ENCODE data around the gene RAB11FIP4. TPM values are rescaled to one million over a fixed set of nuclear protein-coding genes. Genes with fewer than 3 reads are reported as not detected.

RAB11FIP4 gene
- total and polyA plus RNA-seq, 2 of the 8 experiments (the other 6 are each of a cell fraction or from before 2014, with no cell fraction given), result 21.7 to 53.2 TPM

DNA sequence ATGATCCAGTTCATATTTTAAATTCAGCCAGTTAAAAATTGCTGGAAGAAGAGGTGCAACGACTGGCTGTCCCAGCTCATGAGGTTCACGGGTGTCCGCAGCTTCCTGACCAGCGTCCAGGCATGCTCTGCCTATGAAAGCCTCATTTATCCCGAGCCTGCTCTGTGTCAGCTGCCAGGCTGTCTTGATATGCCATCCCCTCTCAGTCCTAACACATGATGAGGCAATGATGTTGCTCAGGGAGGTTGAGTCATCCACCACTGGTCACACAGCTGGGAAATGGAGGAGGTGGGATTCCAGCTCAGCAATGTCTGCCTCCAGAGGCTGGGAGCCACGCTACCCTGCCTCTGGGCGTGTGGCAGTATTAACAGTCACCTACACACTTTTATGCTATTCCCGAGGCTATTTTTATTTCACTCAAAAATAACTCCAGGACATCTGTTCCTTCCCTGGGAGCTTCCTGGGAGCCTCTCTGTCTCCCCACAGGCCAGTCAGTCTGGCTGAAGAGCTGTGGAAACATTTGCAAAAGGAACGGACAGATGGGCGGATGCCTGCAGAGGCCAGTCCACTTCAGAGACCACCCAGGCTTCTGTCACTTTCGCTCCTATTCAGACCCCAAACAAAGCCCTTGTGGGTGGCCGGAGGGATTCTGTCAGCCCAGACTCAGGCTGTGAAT, 22.5 kb downstream of the RAB11FIP4 start:
- ChIA-PET POLR2A (ENCODE audit: partially characterized antibody) (interaction anchor here (0.6 to 1.4 kb wide), 2 partner anchors 12 to 14 kb away, joined by 3 to 4 read pairs; no protein-coding TSS in a partner anchor), CTCF (ENCODE audit: partially characterized antibody) (interaction anchor here (0.7 to 2.7 kb wide), 13 partner anchors 10 to 428 kb away, joined by 3 to 11 read pairs (median 5); no protein-coding TSS in a partner anchor)
- H2BK20ac ChIP-seq (ENCODE audit: low read length), result no peak overlapping the region
- no peak overlapping the region for H2AFZ ChIP-seq (ENCODE audit: low read length)
- no peak overlapping the region for H3K4me2 ChIP-seq (ENCODE audit: insufficient read depth in 1 of 2, low read depth in 2 of 2, low read length in 2 of 2)
- H4K91ac ChIP-seq (replicated peaks; ENCODE audit: insufficient read length, low read length), result peak overlapping the region; percentile 29
- H3K4ac ChIP-seq (replicated peaks; ENCODE audit: insufficient read length, low read depth, low read length), result no peak overlapping the region
- no peak overlapping the region; the same call in 1 of the 2 replicates for H2BK12ac ChIP-seq (ENCODE audit: low read depth, low read length)
- H2BK15ac ChIP-seq (ENCODE audit: low read length), result peak overlapping the region; percentile 46; the same call in 1 of the 2 replicates
- peaks cover 0 to 2% of the 10 kb centered on the region in 2 experiments for H4K20me1 ChIP-seq (replicated peaks in 1 of 2; ENCODE audit: control insufficient read depth in 1 of 2, insufficient read depth in 2 of 2, low read length in 2 of 2)
- no peak overlapping the region for H2BK120ac ChIP-seq (replicated peaks; ENCODE audit: low read depth, low read length)
- no peak overlapping the region for H3K56ac ChIP-seq (replicated peaks; ENCODE audit: insufficient read length, low read depth, low read length)
- no peak overlapping the region; the same call in 1 of the 2 replicates for H4K8ac ChIP-seq (ENCODE audit: extremely low read depth, insufficient read depth, low read length)
- FAIRE-seq (no peak), DNase-seq (ENCODE audit: low read depth in 1 of 2, low spot score in 2 of 2) (no peak)
- H2AK5ac ChIP-seq (ENCODE audit: low read depth, low read length), result peak overlapping the region; percentile 47; the same call in 1 of the 2 replicates
- H3K23ac ChIP-seq (ENCODE audit: insufficient read length), result no peak overlapping the region
- 85% methylated on average over 12 of the region's 12 CpGs; no CpG with 5 or more reads in 1 of the 2 experiments for WGBS, 2 experiments (ENCODE audit: extremely low coverage in 1 of 2, insufficient coverage in 1 of 2, insufficient read length in 1 of 2, insufficient replicate concordance in 2 of 2, low coverage in 1 of 2, low lambda C conversion rate in 2 of 2, missing lambda C conversion rate in 1 of 2)
- H3K27me3 ChIP-seq (replicated peaks in 1 of 4; ENCODE audit: control insufficient read depth in 3 of 4, extremely low read depth in 1 of 4, insufficient read depth in 3 of 4, low read length in 3 of 4), result no peaks in the 10 kb centered on the region
- no peaks in the 10 kb centered on the region for H3K9me3 ChIP-seq (ENCODE audit: insufficient read depth in 2 of 2, low read depth in 1 of 2, low read length in 1 of 2)
- H3K4me3 ChIP-seq (ENCODE audit: extremely low read depth in 1 of 4, insufficient read depth in 2 of 4, low read depth in 3 of 4, low read length in 4 of 4), result no peak overlapping the region
- no peaks in the 10 kb centered on the region for H3K36me3 ChIP-seq (ENCODE audit: control insufficient read depth in 2 of 4, insufficient read depth in 4 of 4, low read length in 3 of 4)
- no peak overlapping the region for H3K27ac ChIP-seq (ENCODE audit: low read depth, low read length)
- no peak overlapping the region for H3K18ac ChIP-seq (ENCODE audit: extremely low read depth, low read length)
- H2BK5ac ChIP-seq (ENCODE audit: low read depth, low read length), result peak overlapping the region; percentile 2; the same call in 1 of the 2 replicates
- H4K5ac ChIP-seq (ENCODE audit: insufficient read length, low read depth, low read length), result no peak overlapping the region
- H3K9ac ChIP-seq (replicated peaks in 1 of 4; ENCODE audit: extremely low read depth in 1 of 4, low read depth in 3 of 4, low read length in 3 of 4), result no peak overlapping the region
- H3K23me2 ChIP-seq (ENCODE audit: low read depth, low read length), result no peaks in the 10 kb centered on the region
- no peaks in the 10 kb centered on the region for H3K79me2 ChIP-seq (ENCODE audit: control insufficient read depth in 1 of 2, insufficient read depth in 2 of 2, low read length in 2 of 2)
- peaks cover 2 to 27% (median 10%) of the 10 kb centered on the region in 4 experiments for H3K4me1 ChIP-seq (replicated peaks in 1 of 4; ENCODE audit: control insufficient read depth in 3 of 4, insufficient read depth in 4 of 4, low read length in 3 of 4)
- H3K79me1 ChIP-seq (ENCODE audit: low read depth, low read length), result no peaks in the 10 kb centered on the region
- H3K14ac ChIP-seq (ENCODE audit: insufficient read length), result no peak overlapping the region
- no peak for TF ChIP-seq FOSL1 (IDR thresholded peaks at IDR 0.05; ENCODE audit: insufficient read depth, low read depth, low read length)
- TF ChIP-seq SP1 (IDR thresholded peaks at IDR 0.05; ENCODE audit: low read depth, low read length), result no peak
- no peak for TF ChIP-seq NANOG (IDR thresholded peaks at IDR 0.05; ENCODE audit: insufficient read depth, low read depth, low read length, poor library complexity, severe bottlenecking)
- no peak for TF ChIP-seq SIX5 (IDR thresholded peaks at IDR 0.05; ENCODE audit: low read depth, low read length)
- no peak for TF ChIP-seq RNF2 (IDR thresholded peaks at IDR 0.05; ENCODE audit: borderline replicate concordance, low read depth, low read length, missing control alignments, poor library complexity, severe bottlenecking)
- TF ChIP-seq SP2 (IDR thresholded peaks at IDR 0.05; ENCODE audit: low read length), result no peak
- TF ChIP-seq GTF2F1 (IDR thresholded peaks at IDR 0.05; ENCODE audit: borderline replicate concordance, low read depth, low read length), result no peak
- no peak for TF ChIP-seq TCF12 (IDR thresholded peaks at IDR 0.05; ENCODE audit: low read depth, low read length)
- TF ChIP-seq, protein P1, sequence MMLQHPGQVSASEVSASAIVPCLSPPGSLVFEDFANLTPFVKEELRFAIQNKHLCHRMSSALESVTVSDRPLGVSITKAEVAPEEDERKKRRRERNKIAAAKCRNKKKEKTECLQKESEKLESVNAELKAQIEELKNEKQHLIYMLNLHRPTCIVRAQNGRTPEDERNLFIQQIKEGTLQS (IDR thresholded peaks at IDR 0.05; ENCODE audit: insufficient read depth, low read depth, low read length), result no peak
- no peak for TF ChIP-seq BACH1 (IDR thresholded peaks at IDR 0.05; ENCODE audit: low read length)
- no peak for TF ChIP-seq TAF1 (IDR thresholded peaks at IDR 0.05; ENCODE audit: low read depth, low read length)
- no peak for TF ChIP-seq TBP (IDR thresholded peaks at IDR 0.05; ENCODE audit: low read depth, low read length)
